AG09319 (cell line): ENCODE results near the gene MCF2L.

Experiments used
- DNase-seq: peaks from one replicate; pipeline ENCODE4 v3.0.0-alpha.2; 2010; ENCODE audit warnings: low read depth; ENCODE audit errors: extremely low read depth
- TF ChIP-seq, protein P1 (sequence below): IDR thresholded peaks from 2 replicates; pipeline ENCODE4 v1.5.1; 2011; ENCODE audit warnings: low read depth, mild to moderate bottlenecking, inconsistent platforms, low read length, moderate library complexity

Gene MCF2L

DNA sequence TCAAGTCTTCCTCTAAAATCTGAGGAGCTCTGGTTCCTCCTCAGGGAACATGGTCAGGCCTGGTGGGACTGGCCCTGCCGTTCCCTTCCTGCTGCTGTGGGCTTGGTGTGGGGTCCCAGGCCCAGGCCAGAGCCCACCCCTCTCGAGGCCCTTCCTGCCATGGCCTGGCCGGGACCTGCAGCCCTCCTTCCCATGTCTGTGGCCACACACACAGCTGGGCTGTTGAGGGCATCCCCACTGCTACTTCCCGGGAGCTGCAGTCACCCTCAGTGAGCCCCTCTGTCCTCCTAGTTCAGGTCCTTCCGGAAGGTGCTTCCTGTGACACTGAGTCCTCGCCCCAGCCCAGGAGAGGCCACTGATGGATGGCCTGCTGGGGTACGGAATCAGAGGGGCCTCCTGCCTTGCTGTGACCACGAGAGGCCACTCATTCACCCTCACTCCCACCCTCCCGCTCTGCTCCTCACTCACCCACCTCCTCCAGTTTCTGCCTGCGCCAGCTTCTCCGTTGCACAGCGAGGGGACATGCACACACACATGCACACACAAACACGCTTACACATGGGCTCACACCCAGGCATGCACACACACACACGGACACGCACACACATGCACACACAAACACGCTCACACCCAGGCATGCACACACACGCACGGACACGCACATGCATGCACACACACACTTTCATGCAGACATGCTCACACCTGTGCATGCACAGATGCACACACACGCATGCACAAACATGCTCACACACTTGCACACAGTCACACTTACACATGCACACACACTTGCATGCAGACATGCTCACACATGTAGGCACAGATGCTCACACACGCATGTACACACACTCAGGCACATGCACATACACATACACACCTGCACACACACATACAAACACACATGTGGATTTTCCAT is 7.3 kb upstream of the MCF2L start:
- TF ChIP-seq, protein P1, sequence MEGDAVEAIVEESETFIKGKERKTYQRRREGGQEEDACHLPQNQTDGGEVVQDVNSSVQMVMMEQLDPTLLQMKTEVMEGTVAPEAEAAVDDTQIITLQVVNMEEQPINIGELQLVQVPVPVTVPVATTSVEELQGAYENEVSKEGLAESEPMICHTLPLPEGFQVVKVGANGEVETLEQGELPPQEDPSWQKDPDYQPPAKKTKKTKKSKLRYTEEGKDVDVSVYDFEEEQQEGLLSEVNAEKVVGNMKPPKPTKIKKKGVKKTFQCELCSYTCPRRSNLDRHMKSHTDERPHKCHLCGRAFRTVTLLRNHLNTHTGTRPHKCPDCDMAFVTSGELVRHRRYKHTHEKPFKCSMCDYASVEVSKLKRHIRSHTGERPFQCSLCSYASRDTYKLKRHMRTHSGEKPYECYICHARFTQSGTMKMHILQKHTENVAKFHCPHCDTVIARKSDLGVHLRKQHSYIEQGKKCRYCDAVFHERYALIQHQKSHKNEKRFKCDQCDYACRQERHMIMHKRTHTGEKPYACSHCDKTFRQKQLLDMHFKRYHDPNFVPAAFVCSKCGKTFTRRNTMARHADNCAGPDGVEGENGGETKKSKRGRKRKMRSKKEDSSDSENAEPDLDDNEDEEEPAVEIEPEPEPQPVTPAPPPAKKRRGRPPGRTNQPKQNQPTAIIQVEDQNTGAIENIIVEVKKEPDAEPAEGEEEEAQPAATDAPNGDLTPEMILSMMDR = no peak
- no peak for DNase-seq

DNA sequence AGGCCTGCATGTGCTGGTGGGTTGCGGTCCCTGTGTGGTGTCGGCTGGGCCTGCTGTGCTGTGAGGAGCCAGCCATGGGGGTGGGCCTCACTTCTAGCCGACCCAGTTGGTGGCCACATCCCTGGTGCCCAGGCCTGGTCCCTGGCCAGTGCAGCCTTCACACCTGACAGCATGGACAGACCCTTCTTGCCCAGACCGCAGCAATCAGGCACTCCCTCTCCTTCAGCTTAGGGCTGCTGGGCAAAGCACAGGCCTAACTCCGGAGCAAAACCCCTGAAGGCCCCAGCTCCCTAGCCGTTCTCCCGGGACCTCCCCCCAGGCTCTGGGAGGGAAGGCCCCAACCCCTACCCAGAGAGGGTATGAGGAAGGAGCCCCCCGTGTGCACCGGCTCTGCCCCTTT is 6.6 kb upstream of the MCF2L start:
- DNase-seq = no peak
- TF ChIP-seq, protein P1 = no peak

DNA sequence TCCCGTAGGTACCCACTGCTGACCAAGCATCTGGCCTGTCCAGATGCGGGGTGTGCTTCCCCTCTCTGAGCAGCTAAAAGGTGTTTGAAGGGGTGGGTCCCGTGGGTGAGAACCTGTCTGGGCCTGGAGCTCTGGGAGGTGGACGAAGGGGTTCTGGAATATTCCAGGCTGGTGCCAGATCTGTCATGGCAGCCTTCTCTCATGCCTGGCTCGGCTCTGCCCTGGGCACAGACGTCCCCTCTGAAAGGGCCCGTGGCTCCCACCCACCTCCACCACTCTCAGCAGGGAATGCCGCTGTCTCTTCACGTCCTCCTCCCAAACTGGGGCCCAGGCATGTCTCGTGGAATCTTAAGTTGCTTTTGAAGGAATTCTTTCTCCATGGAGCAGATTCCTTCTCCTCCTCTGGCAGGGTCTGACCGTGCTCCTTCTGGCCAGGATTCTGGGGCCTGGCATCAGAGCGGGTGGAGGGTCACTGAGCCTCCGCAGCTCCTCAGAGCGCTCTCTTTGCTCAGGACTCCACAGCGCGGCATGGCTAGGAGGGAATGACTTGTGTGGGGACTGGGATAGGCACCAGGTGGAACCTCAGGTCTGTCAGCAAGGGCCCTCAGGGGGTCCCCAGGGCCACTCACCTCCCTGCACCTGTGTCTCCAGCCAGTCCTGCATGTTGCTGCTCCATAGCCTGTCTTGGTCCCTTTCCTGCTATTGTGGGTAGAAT is 5.9 kb upstream of the MCF2L start:
- DNase-seq = no peak
- TF ChIP-seq, protein P1 = no peak

DNA sequence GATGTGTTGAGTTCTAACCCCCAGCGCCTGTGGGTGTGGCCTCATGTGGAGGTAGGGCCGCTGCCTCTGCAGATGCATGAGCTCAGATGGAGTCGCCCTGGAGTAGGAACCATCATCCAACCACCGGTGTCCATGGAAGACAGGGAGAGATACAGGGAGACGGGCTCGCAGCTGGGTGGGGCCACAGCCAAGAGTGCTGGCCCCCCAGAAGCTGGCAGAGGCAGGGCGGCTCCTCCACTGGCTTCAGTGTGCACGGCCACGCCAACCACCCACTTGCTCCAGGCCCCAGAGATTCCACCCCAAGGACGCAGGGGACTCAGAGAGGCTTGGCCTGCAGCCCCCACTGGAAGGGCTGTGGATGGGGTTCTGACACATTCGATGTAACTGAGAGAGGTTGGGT is 5.4 kb upstream of the MCF2L start:
- DNase-seq = no peak
- TF ChIP-seq, protein P1 = no peak

DNA sequence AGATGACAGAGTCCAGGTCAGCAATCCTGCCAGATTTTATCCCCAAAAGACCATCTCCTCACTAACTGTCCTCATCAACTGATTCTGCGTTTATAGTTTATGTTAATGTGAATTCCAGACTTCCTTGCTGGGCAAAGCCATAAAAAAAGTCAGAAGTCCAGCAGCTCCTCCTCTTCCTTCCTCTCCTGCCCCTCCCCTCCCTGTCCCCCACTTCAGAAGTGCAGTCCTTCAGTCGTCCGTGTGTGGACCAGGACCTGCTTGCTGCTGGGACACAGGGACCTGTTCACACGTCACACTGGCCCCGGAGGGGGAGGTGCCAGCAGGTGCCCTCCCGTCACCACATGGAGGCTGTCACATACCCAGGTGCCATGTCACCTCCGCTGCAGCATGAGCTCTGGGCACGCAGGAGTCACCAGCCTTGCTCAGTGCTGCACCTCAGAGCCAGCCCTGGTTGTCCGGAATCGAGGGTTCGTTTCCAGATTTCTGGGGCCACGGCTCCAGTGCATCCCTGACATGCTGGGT is 4.0 kb upstream of the MCF2L start:
- DNase-seq = no peak
- TF ChIP-seq, protein P1 = no peak

DNA sequence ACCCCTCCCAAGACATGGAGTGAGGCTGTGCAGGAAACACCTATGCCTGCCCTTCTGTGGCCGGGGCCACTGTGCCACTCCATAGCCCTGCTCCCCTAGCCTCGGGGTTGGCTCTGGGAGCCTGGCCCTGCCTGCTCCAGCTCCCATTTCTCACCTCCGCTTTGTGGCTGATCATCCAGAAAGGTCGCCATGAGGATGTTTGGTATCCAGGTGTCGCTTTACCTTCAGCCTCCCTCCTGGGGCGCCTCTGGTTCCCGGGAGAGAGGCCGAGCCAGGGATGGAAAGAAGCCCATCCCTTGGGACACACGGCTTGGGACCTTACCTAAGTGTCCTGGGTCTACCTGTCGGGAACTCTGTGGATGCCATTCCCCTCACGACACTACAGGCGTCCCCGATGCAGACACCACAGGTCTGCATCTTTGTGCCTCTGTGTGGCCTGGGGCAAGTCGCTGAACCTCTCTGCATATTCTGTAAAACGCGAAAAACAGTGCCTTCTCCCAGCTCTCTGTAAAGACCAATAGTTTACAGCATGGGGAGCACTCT is 3.4 kb upstream of the MCF2L start:
- DNase-seq = no peak
- TF ChIP-seq, protein P1 = no peak
